Liver (tissue), 3 donors: ENCODE measurements around the gene XG.

Source experiments
- EGR1 ChIP-seq, 2 donors: IDR thresholded peaks; 2 replicates each; pipeline ENCODE4 v1.6.1; 2016 to 2018; ENCODE audit warnings: antibody characterized with exemption in 2 of 2, low read depth in 2 of 2
- GABPA ChIP-seq, 2 donors: IDR thresholded peaks in 1 of 2; conservative IDR thresholded peaks in 1 of 2; 2 replicates each; pipeline ENCODE4 v1.6.1; 2016; ENCODE audit warnings: antibody characterized with exemption in 2 of 2, mild to moderate bottlenecking in 1 of 2, moderate library complexity in 1 of 2
- HNF4A ChIP-seq, 2 donors: conservative IDR thresholded peaks; 2 replicates each; pipeline ENCODE4 v1.6.1; 2016; ENCODE audit warnings: antibody characterized with exemption in 2 of 2, mild to moderate bottlenecking in 2 of 2
- JUND ChIP-seq, 2 donors: IDR thresholded peaks; 2 replicates each; pipeline ENCODE4 v1.6.1; 2016; ENCODE audit warnings: antibody characterized with exemption in 2 of 2
- RAD21 ChIP-seq, 2 donors: IDR thresholded peaks; 2 replicates each; pipeline ENCODE4 v1.6.1; 2016; ENCODE audit warnings: antibody characterized with exemption in 2 of 2, mild to moderate bottlenecking in 2 of 2
- RXRA ChIP-seq, 2 donors: IDR thresholded peaks; 2 replicates each; pipeline ENCODE4 v1.6.1; 2017 to 2018; ENCODE audit warnings: antibody characterized with exemption in 2 of 2, mild to moderate bottlenecking in 1 of 2
- SP1 ChIP-seq: IDR thresholded peaks from 2 replicates; pipeline ENCODE4 v1.6.1; 2018; ENCODE audit warnings: antibody characterized with exemption, mild to moderate bottlenecking
- TAF1 ChIP-seq: conservative IDR thresholded peaks from 2 replicates; pipeline ENCODE4 v1.6.1; 2016; ENCODE audit warnings: antibody characterized with exemption, mild to moderate bottlenecking
- YY1 ChIP-seq: IDR thresholded peaks from 2 replicates; pipeline ENCODE4 v1.6.1; 2016; ENCODE audit warnings: antibody characterized with exemption, mild to moderate bottlenecking
- TF ChIP-seq, protein P1 (sequence below): fragments of 150-350 bp; IDR thresholded peaks from 2 replicates; pipeline ENCODE4 v1.5.1; 2017; ENCODE audit warnings: improper control_type of control experiment, low read depth, low read length; ENCODE audit not compliant: missing input control
- TF ChIP-seq, protein P2 (sequence below): IDR thresholded peaks from 2 replicates; pipeline ENCODE4 v1.6.1; 2016; ENCODE audit warnings: antibody characterized with exemption
- TF ChIP-seq, protein P3 (sequence below): IDR thresholded peaks from 2 replicates; pipeline ENCODE4 v1.6.1; 2016; ENCODE audit warnings: antibody characterized with exemption, mild to moderate bottlenecking
- TF ChIP-seq, protein P4 (sequence below): IDR thresholded peaks from 2 replicates; pipeline ENCODE4 v1.6.1; 2016; ENCODE audit warnings: antibody characterized with exemption
- TF ChIP-seq, protein P5 (sequence below): IDR thresholded peaks from 2 replicates; pipeline ENCODE4 v1.6.1; 2016; ENCODE audit warnings: antibody characterized with exemption
- donor health status: healthy.
- donor health status: healthy.

DNA sequence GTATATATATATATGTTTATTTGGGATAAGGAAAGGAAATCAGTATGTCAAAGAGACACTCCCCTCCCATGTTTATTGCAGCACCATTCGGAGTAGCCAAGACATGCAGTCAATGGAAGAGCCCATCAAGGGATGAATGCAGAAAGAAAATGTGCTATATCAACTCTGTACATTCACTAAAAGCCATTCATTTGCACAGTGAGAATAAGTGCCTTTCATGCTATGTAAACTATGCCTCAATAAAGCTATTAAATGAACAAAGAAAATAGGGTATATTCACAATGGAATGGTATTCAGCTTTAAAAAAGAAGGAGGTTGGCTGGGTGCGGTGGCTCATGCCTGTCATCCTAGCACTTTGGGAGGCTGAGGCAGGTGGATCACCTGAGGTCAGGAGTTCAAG is 40.4 kb upstream of the XG start:
- TF ChIP-seq YY1, result no peak
- TF ChIP-seq, protein P1, sequence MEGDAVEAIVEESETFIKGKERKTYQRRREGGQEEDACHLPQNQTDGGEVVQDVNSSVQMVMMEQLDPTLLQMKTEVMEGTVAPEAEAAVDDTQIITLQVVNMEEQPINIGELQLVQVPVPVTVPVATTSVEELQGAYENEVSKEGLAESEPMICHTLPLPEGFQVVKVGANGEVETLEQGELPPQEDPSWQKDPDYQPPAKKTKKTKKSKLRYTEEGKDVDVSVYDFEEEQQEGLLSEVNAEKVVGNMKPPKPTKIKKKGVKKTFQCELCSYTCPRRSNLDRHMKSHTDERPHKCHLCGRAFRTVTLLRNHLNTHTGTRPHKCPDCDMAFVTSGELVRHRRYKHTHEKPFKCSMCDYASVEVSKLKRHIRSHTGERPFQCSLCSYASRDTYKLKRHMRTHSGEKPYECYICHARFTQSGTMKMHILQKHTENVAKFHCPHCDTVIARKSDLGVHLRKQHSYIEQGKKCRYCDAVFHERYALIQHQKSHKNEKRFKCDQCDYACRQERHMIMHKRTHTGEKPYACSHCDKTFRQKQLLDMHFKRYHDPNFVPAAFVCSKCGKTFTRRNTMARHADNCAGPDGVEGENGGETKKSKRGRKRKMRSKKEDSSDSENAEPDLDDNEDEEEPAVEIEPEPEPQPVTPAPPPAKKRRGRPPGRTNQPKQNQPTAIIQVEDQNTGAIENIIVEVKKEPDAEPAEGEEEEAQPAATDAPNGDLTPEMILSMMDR, result no peak
- no peak for TF ChIP-seq EGR1 (IDR thresholded peaks at IDR 0.05; ENCODE audit: low read depth in 2 of 2)
- TF ChIP-seq, protein P2, sequence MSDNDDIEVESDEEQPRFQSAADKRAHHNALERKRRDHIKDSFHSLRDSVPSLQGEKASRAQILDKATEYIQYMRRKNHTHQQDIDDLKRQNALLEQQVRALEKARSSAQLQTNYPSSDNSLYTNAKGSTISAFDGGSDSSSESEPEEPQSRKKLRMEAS, result no peak
- no peak for TF ChIP-seq GABPA (IDR thresholded peaks at IDR 0.05 in 1 of 2, conservative IDR thresholded peaks at IDR 0.05 in 1 of 2)
- TF ChIP-seq SP1, result no peak
- no peak for TF ChIP-seq RAD21 (IDR thresholded peaks at IDR 0.05)
- TF ChIP-seq, protein P3, sequence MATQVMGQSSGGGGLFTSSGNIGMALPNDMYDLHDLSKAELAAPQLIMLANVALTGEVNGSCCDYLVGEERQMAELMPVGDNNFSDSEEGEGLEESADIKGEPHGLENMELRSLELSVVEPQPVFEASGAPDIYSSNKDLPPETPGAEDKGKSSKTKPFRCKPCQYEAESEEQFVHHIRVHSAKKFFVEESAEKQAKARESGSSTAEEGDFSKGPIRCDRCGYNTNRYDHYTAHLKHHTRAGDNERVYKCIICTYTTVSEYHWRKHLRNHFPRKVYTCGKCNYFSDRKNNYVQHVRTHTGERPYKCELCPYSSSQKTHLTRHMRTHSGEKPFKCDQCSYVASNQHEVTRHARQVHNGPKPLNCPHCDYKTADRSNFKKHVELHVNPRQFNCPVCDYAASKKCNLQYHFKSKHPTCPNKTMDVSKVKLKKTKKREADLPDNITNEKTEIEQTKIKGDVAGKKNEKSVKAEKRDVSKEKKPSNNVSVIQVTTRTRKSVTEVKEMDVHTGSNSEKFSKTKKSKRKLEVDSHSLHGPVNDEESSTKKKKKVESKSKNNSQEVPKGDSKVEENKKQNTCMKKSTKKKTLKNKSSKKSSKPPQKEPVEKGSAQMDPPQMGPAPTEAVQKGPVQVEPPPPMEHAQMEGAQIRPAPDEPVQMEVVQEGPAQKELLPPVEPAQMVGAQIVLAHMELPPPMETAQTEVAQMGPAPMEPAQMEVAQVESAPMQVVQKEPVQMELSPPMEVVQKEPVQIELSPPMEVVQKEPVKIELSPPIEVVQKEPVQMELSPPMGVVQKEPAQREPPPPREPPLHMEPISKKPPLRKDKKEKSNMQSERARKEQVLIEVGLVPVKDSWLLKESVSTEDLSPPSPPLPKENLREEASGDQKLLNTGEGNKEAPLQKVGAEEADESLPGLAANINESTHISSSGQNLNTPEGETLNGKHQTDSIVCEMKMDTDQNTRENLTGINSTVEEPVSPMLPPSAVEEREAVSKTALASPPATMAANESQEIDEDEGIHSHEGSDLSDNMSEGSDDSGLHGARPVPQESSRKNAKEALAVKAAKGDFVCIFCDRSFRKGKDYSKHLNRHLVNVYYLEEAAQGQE, result no peak
- TF ChIP-seq TAF1, result no peak
- TF ChIP-seq, protein P4, sequence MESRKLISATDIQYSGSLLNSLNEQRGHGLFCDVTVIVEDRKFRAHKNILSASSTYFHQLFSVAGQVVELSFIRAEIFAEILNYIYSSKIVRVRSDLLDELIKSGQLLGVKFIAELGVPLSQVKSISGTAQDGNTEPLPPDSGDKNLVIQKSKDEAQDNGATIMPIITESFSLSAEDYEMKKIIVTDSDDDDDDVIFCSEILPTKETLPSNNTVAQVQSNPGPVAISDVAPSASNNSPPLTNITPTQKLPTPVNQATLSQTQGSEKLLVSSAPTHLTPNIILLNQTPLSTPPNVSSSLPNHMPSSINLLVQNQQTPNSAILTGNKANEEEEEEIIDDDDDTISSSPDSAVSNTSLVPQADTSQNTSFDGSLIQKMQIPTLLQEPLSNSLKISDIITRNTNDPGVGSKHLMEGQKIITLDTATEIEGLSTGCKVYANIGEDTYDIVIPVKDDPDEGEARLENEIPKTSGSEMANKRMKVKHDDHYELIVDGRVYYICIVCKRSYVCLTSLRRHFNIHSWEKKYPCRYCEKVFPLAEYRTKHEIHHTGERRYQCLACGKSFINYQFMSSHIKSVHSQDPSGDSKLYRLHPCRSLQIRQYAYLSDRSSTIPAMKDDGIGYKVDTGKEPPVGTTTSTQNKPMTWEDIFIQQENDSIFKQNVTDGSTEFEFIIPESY, result no peak
- TF ChIP-seq, protein P5, sequence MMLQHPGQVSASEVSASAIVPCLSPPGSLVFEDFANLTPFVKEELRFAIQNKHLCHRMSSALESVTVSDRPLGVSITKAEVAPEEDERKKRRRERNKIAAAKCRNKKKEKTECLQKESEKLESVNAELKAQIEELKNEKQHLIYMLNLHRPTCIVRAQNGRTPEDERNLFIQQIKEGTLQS, result no peak
- TF ChIP-seq JUND (IDR thresholded peaks at IDR 0.05), result no peak
- TF ChIP-seq RXRA (IDR thresholded peaks at IDR 0.05), result no peak
- no peak for TF ChIP-seq HNF4A (conservative IDR thresholded peaks at IDR 0.05)
